Embryonic facial prominence (tissue), 1 donor: ENCODE measurements around the gene EDRF1.
A peak's percentile ranks its signal among the peaks of the same experiment; 100 is the strongest.

Experiments
- DNase-seq: peaks from one replicate; pipeline ENCODE4 v3.0.0-alpha.2; 2016; ENCODE audit errors: extremely low spot score

Gene EDRF1

GRCh38 chr10:125788156-125789034, 68.9 kb downstream of the EDRF1 start:
- DNase-seq: no peak

GRCh38 chr10:125792342-125793300, 73.1 kb downstream of the EDRF1 start:
- DNase-seq: no peak

GRCh38 chr10:125795128-125795527, 75.6 kb downstream of the EDRF1 start:
- DNase-seq: no peak

- DNase-seq: no peak
Measured at GRCh38 chr10:125795637-125796190, 76.2 kb downstream of the EDRF1 start.

DNA sequence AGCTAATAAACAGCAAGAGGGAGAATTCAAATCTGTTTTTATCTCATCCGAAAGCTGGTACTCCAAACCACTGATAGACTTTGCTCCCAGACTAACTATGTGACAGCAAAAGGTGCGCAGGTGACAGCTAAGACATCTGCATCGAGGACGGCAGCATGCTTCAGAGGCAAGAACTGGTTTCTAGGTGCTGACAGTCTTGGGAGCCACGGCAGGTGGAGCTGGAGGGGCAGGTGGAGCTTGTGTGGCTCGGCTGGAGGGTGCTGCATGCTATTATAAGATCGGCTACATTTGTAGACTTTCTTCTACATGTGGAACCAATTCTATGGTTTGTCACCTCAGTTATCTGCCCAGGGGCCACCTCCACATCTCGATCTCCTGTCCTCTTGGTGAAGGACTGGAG, 77.9 kb downstream of the EDRF1 start:
- DNase-seq: no peak

DNA sequence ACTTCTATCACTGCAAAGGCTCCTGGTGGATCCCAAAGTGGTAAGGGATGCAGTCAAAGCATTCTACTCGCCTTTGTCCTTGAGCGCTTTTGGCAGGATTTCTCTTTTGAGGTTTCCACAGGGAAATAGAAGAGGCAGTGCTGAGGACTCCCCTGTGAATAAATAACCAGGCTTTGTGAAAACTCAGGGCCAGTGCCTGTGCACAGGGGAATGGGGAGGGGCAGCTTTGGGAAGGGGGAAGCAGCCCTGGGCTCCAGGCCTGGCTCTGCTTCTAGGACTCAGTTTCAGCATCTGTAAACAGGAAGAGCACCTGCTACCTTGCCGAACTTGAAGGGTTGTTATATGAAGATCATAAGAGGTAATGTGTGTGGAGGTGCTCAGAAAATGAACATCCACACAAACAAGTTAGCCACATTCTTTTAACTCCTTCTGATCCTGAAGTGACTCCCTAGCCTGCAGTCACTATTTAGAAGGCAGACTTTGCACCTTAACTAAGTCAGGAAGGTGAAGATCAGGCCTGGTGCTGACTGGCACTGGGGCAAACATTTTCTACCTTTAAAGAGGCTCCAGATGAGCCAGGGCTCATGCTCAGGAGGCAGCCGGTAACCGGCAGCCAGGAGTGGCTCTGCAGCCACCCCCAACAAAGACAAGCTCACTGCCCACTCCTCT, 78.6 kb downstream of the EDRF1 start:
- no peak for DNase-seq

DNA sequence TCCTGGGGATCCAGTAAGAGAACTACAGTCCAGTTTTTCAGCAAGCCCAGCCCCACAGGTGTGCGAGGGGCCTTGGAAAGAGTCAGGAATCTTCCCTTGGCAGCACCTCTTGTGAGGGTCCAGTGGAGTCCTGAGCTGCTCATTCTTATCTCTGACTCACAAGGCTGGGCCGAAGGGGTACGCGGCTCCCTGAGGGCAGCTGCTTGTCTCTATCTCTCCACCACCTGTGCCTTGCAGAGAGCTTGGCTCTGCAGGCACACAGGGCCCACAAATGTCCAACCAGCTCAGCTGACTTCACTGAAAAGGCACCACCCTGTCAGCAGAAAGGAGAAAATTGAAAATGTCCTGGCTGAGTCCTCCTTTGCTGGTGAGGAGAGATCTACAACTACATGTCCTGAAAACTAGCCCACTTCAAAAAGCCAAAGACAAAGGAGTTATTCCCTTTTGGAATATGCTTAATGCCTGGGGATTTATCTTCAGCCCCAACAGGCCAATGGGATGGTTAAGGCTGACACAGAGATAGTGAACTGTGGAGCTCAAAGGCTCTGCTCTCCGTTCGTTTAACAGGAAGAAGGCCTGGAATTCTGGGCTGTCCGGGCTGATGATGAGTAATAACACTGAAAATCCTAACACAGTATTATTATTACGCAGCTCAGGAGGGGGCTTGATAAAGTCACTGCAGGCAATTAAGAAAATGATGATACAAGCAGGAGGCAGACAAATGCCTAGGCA, 80.1 kb downstream of the EDRF1 start:
- no peak for DNase-seq

- no peak for DNase-seq
Measured at GRCh38 chr10:125801574-125801973, 82.1 kb downstream of the EDRF1 start.

- DNase-seq: no peak
Measured at GRCh38 chr10:125802131-125802530, 82.6 kb downstream of the EDRF1 start.

- no peak for DNase-seq
Measured at GRCh38 chr10:125802739-125803138, 83.2 kb downstream of the EDRF1 start.

DNA sequence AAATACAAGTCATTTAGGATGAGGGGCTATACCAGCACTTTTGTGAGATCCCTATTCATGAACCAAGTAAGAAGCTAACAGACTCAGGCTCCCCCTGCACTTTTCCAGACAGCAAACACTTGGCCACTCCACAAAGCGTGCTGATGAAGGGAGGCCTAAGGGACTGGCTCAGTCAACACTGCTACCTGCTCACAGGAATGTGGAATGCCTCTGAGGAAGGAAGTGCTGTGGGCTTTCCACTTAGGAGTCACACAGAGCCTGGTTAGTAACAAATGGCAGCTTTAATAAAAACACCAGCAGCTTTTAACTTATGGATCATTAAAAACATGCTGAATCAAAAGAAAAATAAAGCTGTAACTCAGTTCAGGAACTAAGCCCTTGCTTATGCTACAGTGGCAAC, 88.5 kb downstream of the EDRF1 start:
- no peak for DNase-seq

- DNase-seq: peak; percentile 8
Measured at GRCh38 chr10:125811251-125811650, 91.7 kb downstream of the EDRF1 start.

GRCh38 chr10:125812128-125812750, 92.7 kb downstream of the EDRF1 start:
- DNase-seq: no peak
